WTC11 (cell line): Measurements from ENCODE around the gene PTPRT.

Experiments used
- CREB1 ChIP-seq: sonication (generic); formaldehyde crosslinking; IDR thresholded peaks from 2 replicates; pipeline ENCODE4 v1.8.0; 2023; ENCODE audit warnings: mild to moderate bottlenecking, missing genetic modification reagents
- CTCF ChIP-seq: fragments of 200-600 bp; IDR thresholded peaks from 2 replicates; pipeline ENCODE4 v1.8.0; 2022; ENCODE audit warnings: antibody characterized with exemption
- IRF1 ChIP-seq: sonication (generic); formaldehyde crosslinking; IDR thresholded peaks from 2 replicates; pipeline ENCODE4 v1.8.0; 2023; ENCODE audit warnings: missing genetic modification reagents
- JUN ChIP-seq: sonication (generic); formaldehyde crosslinking; IDR thresholded peaks from 2 replicates; pipeline ENCODE4 v1.8.0; 2023; ENCODE audit warnings: mild to moderate bottlenecking, missing genetic modification reagents
- MLX ChIP-seq: sonication (generic); formaldehyde crosslinking; IDR thresholded peaks from 2 replicates; pipeline ENCODE4 v1.8.1; 2023; ENCODE audit warnings: mild to moderate bottlenecking, missing genetic modification reagents, moderate library complexity
- NR2C2 ChIP-seq: sonication (generic); formaldehyde crosslinking; IDR thresholded peaks from 2 replicates; pipeline ENCODE4 v1.8.0; 2022; ENCODE audit warnings: mild to moderate bottlenecking, missing genetic modification reagents
- PREB ChIP-seq: sonication (generic); formaldehyde crosslinking; IDR thresholded peaks from 2 replicates; pipeline ENCODE4 v1.8.1; 2022; ENCODE audit warnings: mild to moderate bottlenecking, missing genetic modification reagents, moderate library complexity, borderline replicate concordance
- USF2 ChIP-seq: sonication (generic); formaldehyde crosslinking; IDR thresholded peaks from 2 replicates; pipeline ENCODE4 v1.8.1; 2023; ENCODE audit warnings: mild to moderate bottlenecking, missing genetic modification reagents, moderate library complexity
- ZNF263 ChIP-seq: sonication (generic); formaldehyde crosslinking; IDR thresholded peaks from 2 replicates; pipeline ENCODE4 v1.8.1; 2022; ENCODE audit warnings: low read depth, mild to moderate bottlenecking, moderate library complexity, missing genetic modification reagents

- TF ChIP-seq USF2 (CRISPR knock-in tag), result no peak
- TF ChIP-seq IRF1 (CRISPR knock-in tag), result no peak
- no peak for TF ChIP-seq PREB (CRISPR knock-in tag)
- TF ChIP-seq ZNF263 (CRISPR knock-in tag), result no peak
- TF ChIP-seq CTCF, result no peak
- no peak for TF ChIP-seq CREB1 (CRISPR knock-in tag)
- TF ChIP-seq MLX (CRISPR knock-in tag), result no peak
- TF ChIP-seq NR2C2, result no peak
- TF ChIP-seq JUN (CRISPR knock-in tag), result no peak
These were observed 881.5 kb downstream of the PTPRT start for GRCh38 chr20:42308171-42308570.
